Keratinocyte (primary cell): ENCODE data around the gene IL1A.

Source experiments
- EZH2 ChIP-seq: IDR thresholded peaks from one replicate; pipeline ENCODE4 v1.6.1; 2012; ENCODE audit warnings: inconsistent platforms, mild to moderate bottlenecking, low read length, moderate library complexity
- TF ChIP-seq, protein P1 (sequence below), 3 experiments: IDR thresholded peaks in 1 of 3; conservative IDR thresholded peaks in 1 of 3; optimal IDR thresholded peaks in 1 of 3; 2 replicates in 2 of 3; 3 replicates in 1 of 3; pipeline versions ENCODE3 to v1.5.1; 2011; ENCODE audit warnings: low read length in 3 of 3, mild to moderate bottlenecking in 3 of 3, moderate library complexity in 2 of 3, control low read depth in 1 of 3, inconsistent platforms in 1 of 3; ENCODE audit not compliant: insufficient read depth in 2 of 3; ENCODE audit errors: extremely low read depth in 1 of 3

- TF ChIP-seq, protein P1, sequence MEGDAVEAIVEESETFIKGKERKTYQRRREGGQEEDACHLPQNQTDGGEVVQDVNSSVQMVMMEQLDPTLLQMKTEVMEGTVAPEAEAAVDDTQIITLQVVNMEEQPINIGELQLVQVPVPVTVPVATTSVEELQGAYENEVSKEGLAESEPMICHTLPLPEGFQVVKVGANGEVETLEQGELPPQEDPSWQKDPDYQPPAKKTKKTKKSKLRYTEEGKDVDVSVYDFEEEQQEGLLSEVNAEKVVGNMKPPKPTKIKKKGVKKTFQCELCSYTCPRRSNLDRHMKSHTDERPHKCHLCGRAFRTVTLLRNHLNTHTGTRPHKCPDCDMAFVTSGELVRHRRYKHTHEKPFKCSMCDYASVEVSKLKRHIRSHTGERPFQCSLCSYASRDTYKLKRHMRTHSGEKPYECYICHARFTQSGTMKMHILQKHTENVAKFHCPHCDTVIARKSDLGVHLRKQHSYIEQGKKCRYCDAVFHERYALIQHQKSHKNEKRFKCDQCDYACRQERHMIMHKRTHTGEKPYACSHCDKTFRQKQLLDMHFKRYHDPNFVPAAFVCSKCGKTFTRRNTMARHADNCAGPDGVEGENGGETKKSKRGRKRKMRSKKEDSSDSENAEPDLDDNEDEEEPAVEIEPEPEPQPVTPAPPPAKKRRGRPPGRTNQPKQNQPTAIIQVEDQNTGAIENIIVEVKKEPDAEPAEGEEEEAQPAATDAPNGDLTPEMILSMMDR (optimal IDR thresholded peaks at IDR 0.05 in 1 of 3, IDR thresholded peaks at IDR 0.05 in 1 of 3, conservative IDR thresholded peaks at IDR 0.05 in 1 of 3; ENCODE audit: extremely low read depth in 1 of 3, insufficient read depth in 2 of 3, low read length in 3 of 3) = no peak
- TF ChIP-seq EZH2 = no peak
Observed at GRCh38 chr2:112765251-112765650, 19.0 kb downstream of the IL1A start.
